ENCODE data around the gene TMEM150B. TPM values are rescaled to one million over a fixed set of nuclear protein-coding genes. Genes with fewer than 3 reads are reported as not detected.

TMEM150B gene
- total RNA-seq, 2 experiments from 2014 or later, result not detected

- Histone ChIP-seq H3K9me3 (ENCODE audit: low read length) (no peaks in the 10 kb centered on the region), H3K4me1 (ENCODE audit: insufficient read depth, low read length, poor library complexity, severe bottlenecking) (no peaks in the 10 kb centered on the region), H3K9me2 (ENCODE audit: insufficient read depth, low read length) (no peaks in the 10 kb centered on the region), H3K4me3 (ENCODE audit: low read depth, low read length, poor library complexity, severe bottlenecking) (no peak overlapping the region), H3K27ac (ENCODE audit: low read depth, low read length, poor library complexity, severe bottlenecking) (no peak overlapping the region), H3K4me2 (ENCODE audit: low read length) (no peak overlapping the region), H3K79me2 (ENCODE audit: insufficient read depth, low read depth, low read length) (no peaks in the 10 kb centered on the region), H3K36me3 (ENCODE audit: insufficient read depth, low read length) (no peaks in the 10 kb centered on the region), H4K20me1 (ENCODE audit: insufficient read depth, low read length) (no peaks in the 10 kb centered on the region), H2AFZ (ENCODE audit: low read length) (no peak overlapping the region)
- intact Hi-C loops (cut with micrococcal nuclease; ENCODE audit: unreplicated experiment), result no loop called here
- no TSS peak for BruUV-seq (replicated peaks)
- TF ChIP-seq EZH2phosphoT487 (IDR thresholded peaks at IDR 0.05; ENCODE audit: borderline replicate concordance, low read depth, low read length) (no peak), CTCF (conservative IDR thresholded peaks at IDR 0.05; ENCODE audit: low read length) (no peak)
- POLR2A ChIA-PET, result interaction anchor here (0.6 kb wide), 1 partner anchor 103 kb away, joined by 3 read pairs; no protein-coding TSS in a partner anchor
- DNase-seq (ENCODE audit: low spot score), result no peak
- CTCF ChIA-PET (ENCODE audit: unreplicated experiment), result no interaction called here
These were observed 37.2 kb upstream of the TMEM150B start for GRCh38 chr19:55362174-55362989.

- ChIA-PET POLR2A (no interaction called here), CTCF (ENCODE audit: unreplicated experiment) (interaction anchor here (0.9 kb wide), 1 partner anchor 21 kb away, joined by 5 read pairs; no protein-coding TSS in a partner anchor)
- no peaks in the 10 kb centered on the region for H3K36me3 ChIP-seq (ENCODE audit: insufficient read depth, low read length)
- H3K9me2 ChIP-seq (ENCODE audit: insufficient read depth, low read length), result no peaks in the 10 kb centered on the region
- no peak overlapping the region for H3K4me2 ChIP-seq (ENCODE audit: low read length)
- H3K9me3 ChIP-seq (ENCODE audit: low read length), result no peaks in the 10 kb centered on the region
- H3K79me2 ChIP-seq (ENCODE audit: insufficient read depth, low read depth, low read length), result no peaks in the 10 kb centered on the region
- BruUV-seq (replicated peaks), result no TSS peak
- intact Hi-C loops (cut with micrococcal nuclease; ENCODE audit: unreplicated experiment), result no loop called here
- no peak overlapping the region for H3K4me3 ChIP-seq (ENCODE audit: low read depth, low read length, poor library complexity, severe bottlenecking)
- no peak overlapping the region for H2AFZ ChIP-seq (ENCODE audit: low read length)
- TF ChIP-seq EZH2phosphoT487 (IDR thresholded peaks at IDR 0.05; ENCODE audit: borderline replicate concordance, low read depth, low read length) (no peak), CTCF (conservative IDR thresholded peaks at IDR 0.05; ENCODE audit: low read length) (no peak)
- no peak for DNase-seq (ENCODE audit: low spot score)
- H3K27ac ChIP-seq (ENCODE audit: low read depth, low read length, poor library complexity, severe bottlenecking), result no peak overlapping the region
- H3K4me1 ChIP-seq (ENCODE audit: insufficient read depth, low read length, poor library complexity, severe bottlenecking), result no peaks in the 10 kb centered on the region
- no peaks in the 10 kb centered on the region for H4K20me1 ChIP-seq (ENCODE audit: insufficient read depth, low read length)
These were observed 35.8 kb upstream of the TMEM150B start for GRCh38 chr19:55360902-55361301.
